Activated T-helper 1 cell treated with anti-CD3 and anti-CD28 coated beads, Interleukin-12 subunit alpha, Interleukin-12 subunit beta, Interleukin-2, Interleukin-4 antibody, amounts not matched to agents 30 ng/mL and 10 ng/mL and 1 ng/mL, durations not matched to agents 14 hours and 24 hours and 36 hours (primary cell): ENCODE measurements around the gene ZIC3. TPM values are rescaled to one million over a fixed set of nuclear protein-coding genes. Genes with fewer than 3 reads are reported as not detected.
A peak's percentile ranks its signal among the peaks of the same experiment; 100 is the strongest.
"Not testable (repeated sequence)": the region's sequence is repeated elsewhere in the genome, so short reads cannot be mapped to it uniquely, and the experiment has no call there.

ENCODE experiments used
- DNase-seq: peaks from one replicate; pipeline ENCODE4 v3.0.0; 2021; ENCODE audit warnings: low spot score
- H3K27ac Mint-ChIP-seq: one replicate; pipeline ENCODE4 v1.8.0; 2021; ENCODE audit warnings: mild to moderate bottlenecking, mixed read lengths
- H3K27me3 Mint-ChIP-seq: one replicate; pipeline ENCODE4 v1.8.0; 2022; ENCODE audit warnings: mild to moderate bottlenecking, moderate library complexity, mixed read lengths; ENCODE audit not compliant: insufficient read depth
- H3K36me3 Mint-ChIP-seq: one replicate; pipeline ENCODE4 v1.8.0; 2021; ENCODE audit warnings: low read depth, mixed read lengths
- H3K4me1 Mint-ChIP-seq: one replicate; pipeline ENCODE4 v1.8.0; 2021; ENCODE audit warnings: low read depth, mixed read lengths
- H3K4me3 Mint-ChIP-seq: one replicate; pipeline ENCODE4 v1.8.0; 2021; ENCODE audit warnings: mild to moderate bottlenecking, moderate library complexity, mixed read lengths
- H3K9me3 Mint-ChIP-seq: one replicate; pipeline ENCODE4 v1.8.0; 2021; ENCODE audit warnings: mixed read lengths
- intact Hi-C: fragments of 100-400 bp; cut with micrococcal nuclease; formaldehyde crosslinking; loops from one replicate; pipeline ENCODE4 v1.15.1; 2024
- total RNA-seq: library from RNA; stranded (reverse); gene quantifications from 2 replicates; pipeline ENCODE4 v1.2.3, GENCODE V29; 2022

Gene ZIC3
- total RNA-seq = not detected in 2 replicates

DNA sequence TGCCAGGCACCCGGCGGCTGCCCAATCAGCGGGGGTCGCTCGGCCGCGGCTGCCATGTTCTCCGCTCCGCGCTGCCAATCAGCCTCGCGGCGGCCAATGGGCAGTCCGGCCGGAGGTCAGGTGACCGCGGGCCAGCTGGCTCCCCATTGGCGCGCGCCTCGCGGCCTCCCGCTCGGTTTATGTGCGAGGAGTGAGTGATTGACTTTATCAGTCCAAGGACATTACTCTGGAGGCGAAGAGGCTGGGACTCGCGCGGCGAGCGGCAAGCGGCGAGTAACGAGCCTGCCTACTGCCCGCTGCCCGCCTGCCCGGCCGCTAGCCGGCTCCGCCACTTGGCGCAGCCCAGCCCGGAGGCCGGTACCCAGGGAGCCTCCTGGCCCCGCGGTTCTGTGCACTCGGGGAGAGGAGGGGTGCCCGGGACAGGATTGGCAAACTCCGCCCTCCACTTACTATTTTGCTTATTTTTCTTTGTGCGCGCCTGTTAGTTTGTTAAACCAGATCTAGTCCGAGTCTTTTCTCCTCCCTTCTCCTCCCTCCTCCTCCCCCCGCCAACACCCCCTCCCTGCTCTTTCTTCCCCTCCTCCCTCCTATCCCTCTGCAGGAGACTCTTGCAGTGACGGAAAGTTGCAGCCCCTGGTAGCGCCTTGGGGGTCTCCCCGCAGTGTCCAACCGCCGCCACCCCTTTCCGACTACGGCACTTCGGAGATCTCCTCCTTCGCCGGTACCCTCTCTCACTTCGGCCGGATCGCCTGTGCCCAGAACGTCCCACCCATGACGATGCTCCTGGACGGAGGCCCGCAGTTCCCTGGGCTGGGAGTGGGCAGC, at the start of gene ZIC3:
Gene ZIC3, plus strand, starts transcription at position 207 of the 825 bp plus-strand sequence. Its CDS starts 565 bp downstream, at position 772.
- Mint-ChIP-seq H3K27me3 (peaks cover 39% of the 10 kb centered on the region), H3K27ac (peak within 1 kb of the TSS; percentile 75), H3K36me3 (no peaks in the 10 kb centered on the region), H3K4me3 (no peak within 1 kb of the TSS), H3K4me1 (no peaks in the 10 kb centered on the region), H3K9me3 (no peaks in the 10 kb centered on the region)
- no peak for DNase-seq
- intact Hi-C loops = loop anchor here (1.0 kb wide), 1 partner anchor 17 kb away; no protein-coding TSS in a partner anchor

DNA sequence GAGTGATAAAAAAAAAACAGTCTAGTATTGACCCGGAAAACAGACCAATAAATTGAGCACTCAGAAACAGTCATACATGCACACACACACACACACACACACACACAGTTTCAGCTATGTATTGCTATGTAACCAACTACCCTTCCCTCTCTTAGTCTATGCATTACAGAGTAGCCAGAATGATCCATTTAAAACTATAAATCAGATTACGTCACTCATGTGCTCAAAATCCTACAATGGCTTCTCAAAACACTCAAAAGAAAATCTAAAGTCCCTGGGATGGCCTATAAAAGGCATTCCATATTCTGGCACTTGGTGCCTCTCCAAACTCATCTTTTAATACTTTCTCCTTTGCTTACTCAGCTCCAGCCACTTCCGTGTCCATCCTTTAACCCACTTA, 46.5 kb upstream of the ZIC3 start:
- intact Hi-C loops = no loop called here
- Mint-ChIP-seq H3K4me3 (no peak overlapping the region), H3K9me3 (no peaks in the 10 kb centered on the region), H3K36me3 (no peaks in the 10 kb centered on the region), H3K27ac (no peak overlapping the region), H3K27me3 (no peaks in the 10 kb centered on the region), H3K4me1 (no peaks in the 10 kb centered on the region)
- no peak for DNase-seq

DNA sequence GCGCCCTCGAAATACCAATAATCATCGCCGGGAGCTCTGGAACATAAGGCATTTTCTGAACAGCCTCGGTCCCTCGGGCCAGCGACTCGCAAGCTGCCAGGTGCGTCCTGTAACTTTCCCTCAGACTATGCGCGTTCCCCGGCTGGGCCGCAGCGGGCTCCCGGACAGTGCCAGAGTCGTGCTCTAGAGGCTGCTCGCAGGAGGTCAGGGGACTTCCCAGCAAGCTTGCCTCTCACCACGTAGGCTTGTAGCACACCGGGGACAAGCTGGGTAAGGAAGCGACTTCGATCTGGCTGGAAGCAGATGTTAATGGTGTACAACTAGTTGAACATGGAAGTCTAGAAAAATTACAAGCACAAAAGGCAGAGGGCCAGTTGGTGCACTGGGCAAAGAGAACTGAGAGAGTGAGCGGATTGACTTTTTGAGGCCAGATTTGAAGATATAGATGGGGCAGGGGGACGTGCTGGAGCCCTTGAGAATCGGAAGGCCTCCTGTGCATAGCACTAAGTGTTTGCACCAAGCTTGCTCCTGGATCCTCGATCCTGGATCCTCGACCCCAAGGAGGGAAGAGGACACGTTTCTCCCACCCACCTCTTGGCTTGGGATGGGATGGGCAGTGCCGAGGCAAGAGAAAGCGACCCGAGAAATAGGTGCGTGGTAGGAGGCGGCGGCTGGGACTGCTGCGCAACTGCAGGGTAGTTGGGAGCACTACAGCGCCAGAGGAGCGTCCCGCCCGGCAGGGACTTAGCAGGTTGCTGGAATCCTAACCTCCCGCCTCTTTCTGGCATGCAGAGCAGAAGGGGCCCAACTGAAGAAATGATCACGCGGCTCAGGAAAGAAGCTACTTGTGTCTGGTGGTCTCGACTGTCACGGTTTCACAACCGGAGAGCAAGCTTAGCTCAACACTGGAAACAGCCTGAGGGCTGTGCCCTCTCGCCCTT, 19.9 kb upstream of the ZIC3 start:
- intact Hi-C loops = loop anchor here (5.0 kb wide), 1 partner anchor 119 kb away; no protein-coding TSS in a partner anchor
- no peaks in the 10 kb centered on the region for H3K36me3 Mint-ChIP-seq
- no peak overlapping the region for H3K4me3 Mint-ChIP-seq
- no peaks in the 10 kb centered on the region for H3K9me3 Mint-ChIP-seq
- H3K27ac Mint-ChIP-seq = peak overlapping the region; percentile 29
- H3K27me3 Mint-ChIP-seq = peaks cover 24% of the 10 kb centered on the region
- no peaks in the 10 kb centered on the region for H3K4me1 Mint-ChIP-seq
- DNase-seq = no peak

DNA sequence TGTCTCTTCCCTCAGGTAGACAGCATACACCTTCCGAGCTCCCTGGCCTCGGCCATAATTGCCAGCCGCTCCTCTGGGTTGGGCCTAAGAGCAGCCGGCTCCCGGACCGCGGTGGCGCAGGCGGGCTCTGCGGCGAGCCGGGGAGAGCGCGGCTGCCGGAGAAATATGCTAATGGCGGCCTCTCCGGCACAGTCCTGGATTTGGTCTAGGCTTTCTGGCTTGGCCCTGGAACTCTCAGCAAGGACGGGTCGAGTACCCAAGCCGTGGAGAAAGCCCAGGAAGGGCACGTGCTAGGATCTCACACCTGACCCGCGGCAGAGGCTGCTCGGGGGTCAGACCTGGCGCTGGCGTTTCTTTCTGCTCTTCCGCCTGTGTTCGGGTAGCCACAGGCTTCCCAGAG, 18.6 kb upstream of the ZIC3 start:
- H3K4me3 Mint-ChIP-seq = no peak overlapping the region
- no peaks in the 10 kb centered on the region for H3K9me3 Mint-ChIP-seq
- no peaks in the 10 kb centered on the region for H3K36me3 Mint-ChIP-seq
- intact Hi-C loops = loop anchor here (5.0 kb wide), 1 partner anchor 120 kb away; no protein-coding TSS in a partner anchor
- no peaks in the 10 kb centered on the region for H3K4me1 Mint-ChIP-seq
- H3K27me3 Mint-ChIP-seq = peaks cover 26% of the 10 kb centered on the region
- H3K27ac Mint-ChIP-seq = no peak overlapping the region
- DNase-seq = no peak

DNA sequence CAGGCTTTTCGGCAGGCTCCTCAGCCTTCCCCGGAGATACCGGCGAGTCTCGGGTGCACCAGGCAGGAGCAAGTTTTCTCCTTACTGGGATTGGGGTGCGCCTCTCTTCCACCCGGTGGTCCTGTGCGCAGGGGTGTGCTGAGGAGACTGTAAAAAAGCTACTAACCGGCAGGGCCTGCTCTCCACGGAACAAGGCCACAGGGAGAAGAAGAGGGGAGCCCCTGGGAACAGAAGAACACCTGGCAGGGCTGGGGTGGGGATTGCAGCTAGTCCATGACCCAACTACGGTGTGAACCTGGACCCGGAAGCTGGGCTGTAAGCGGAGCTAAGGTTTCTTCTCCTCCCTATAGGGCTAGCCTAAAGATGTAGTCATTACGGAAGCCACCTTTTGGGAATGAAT, 17.7 kb upstream of the ZIC3 start:
- H3K27ac Mint-ChIP-seq = no peak overlapping the region
- H3K4me3 Mint-ChIP-seq = no peak overlapping the region
- H3K27me3 Mint-ChIP-seq = peaks cover 26% of the 10 kb centered on the region
- no peak for DNase-seq
- no peaks in the 10 kb centered on the region for H3K9me3 Mint-ChIP-seq
- intact Hi-C loops = loop anchor here (5.0 kb wide), 1 partner anchor 121 kb away; no protein-coding TSS in a partner anchor
- H3K4me1 Mint-ChIP-seq = no peaks in the 10 kb centered on the region
- H3K36me3 Mint-ChIP-seq = no peaks in the 10 kb centered on the region

DNA sequence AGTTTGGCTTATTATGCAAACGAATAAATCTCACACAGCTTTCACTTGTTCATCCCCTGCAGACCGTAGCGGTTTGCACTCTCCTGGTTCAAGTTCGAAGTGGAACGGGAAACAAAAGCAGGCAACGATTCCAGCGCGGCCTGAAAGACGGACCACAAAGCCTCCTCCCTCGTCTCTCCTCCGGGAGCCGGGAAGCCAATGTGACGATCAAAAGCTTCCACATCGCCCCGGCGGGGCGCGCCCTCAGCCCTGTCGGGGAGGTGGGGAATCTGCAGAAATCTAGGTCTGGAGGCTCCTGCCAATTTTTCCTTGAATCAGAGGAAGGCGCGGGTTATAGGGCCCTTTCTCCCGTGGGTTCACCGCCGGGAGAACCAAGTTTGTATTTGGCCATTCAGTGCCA, 16.9 kb upstream of the ZIC3 start:
- no peak for DNase-seq
- no peaks in the 10 kb centered on the region for H3K9me3 Mint-ChIP-seq
- H3K4me1 Mint-ChIP-seq = no peaks in the 10 kb centered on the region
- H3K27me3 Mint-ChIP-seq = peaks cover 26% of the 10 kb centered on the region
- no peak overlapping the region for H3K4me3 Mint-ChIP-seq
- intact Hi-C loops = loop anchor here (1.0 to 5.0 kb wide), 2 partner anchors 16 to 122 kb away; no protein-coding TSS in a partner anchor
- no peak overlapping the region for H3K27ac Mint-ChIP-seq
- no peaks in the 10 kb centered on the region for H3K36me3 Mint-ChIP-seq

DNA sequence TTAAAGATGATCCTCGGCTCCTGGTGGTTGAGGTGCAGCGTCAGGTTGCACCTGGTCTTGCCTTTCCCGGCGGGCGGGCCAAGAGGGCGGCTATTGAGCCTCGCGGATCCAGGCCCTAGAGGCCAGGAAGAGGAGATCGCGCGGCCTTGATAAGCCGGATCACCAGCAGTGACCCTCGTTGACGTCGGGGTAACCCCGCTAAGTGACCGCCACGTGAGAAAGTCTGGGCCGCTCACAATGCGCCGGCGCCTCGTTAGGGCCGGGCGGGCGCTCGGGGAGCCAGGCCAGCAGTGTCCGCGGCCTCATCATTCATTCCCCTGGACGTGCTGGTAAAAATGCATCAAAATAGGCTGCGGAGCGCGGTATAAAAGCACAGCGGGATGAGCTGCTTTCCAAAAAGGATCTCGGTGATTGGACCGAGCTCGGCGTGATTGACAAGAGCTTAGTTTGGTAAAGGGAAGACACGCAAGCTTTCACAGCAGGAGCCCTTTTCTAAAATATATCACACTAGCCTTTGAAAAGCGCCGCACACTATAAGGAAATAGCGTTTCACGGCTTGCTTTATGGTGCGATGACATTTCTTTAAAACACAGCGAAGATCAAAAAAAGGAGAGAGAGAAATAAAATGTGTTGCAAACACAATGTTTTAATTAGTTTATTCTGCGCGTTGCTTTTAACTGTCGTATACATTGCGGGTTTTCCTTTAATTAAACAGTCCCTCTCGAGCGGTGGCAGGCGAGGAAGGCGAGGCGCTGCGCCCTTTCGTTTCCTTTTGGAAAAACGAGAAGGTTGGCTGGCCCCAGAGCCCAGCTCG, 15.9 kb upstream of the ZIC3 start:
- Mint-ChIP-seq H3K4me1 (no peaks in the 10 kb centered on the region), H3K9me3 (no peaks in the 10 kb centered on the region), H3K4me3 (no peak overlapping the region), H3K27me3 (peaks cover 23% of the 10 kb centered on the region), H3K36me3 (no peaks in the 10 kb centered on the region), H3K27ac (no peak overlapping the region)
- DNase-seq = no peak
- intact Hi-C loops = loop anchor here (1.0 to 5.0 kb wide), 2 partner anchors 15 to 123 kb away; no protein-coding TSS in a partner anchor

DNA sequence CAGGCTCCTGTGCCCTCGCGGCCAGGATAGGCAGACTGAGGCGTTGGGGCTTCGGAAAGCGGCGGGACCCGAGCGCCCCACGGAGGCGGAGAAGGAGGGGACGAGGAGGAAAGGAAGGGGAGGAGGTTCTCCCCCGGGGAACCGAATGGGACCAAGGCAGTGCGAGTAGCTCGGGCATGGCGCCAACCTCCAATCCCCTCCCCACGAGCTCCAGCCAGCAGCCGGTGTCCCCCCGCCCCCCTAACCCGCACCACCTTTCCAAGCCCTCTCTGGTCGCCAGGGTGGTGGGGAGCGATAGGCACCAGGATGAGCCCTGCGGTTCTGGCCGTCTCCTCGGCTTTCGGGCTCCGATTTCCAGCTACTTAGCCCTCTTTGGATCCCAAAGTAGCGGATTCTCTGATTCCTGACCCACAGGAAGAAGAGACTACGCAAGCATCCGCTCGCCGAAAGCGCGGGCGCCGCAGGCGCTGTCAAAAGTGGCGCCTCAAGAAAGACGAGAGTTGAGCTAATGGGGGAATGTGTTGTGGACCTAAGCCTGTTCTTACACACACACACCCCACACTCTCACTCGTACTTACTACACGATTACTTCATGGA, 15.2 kb upstream of the ZIC3 start:
- intact Hi-C loops = no loop called here
- no peaks in the 10 kb centered on the region for H3K36me3 Mint-ChIP-seq
- H3K4me3 Mint-ChIP-seq = no peak overlapping the region
- H3K9me3 Mint-ChIP-seq = no peaks in the 10 kb centered on the region
- no peak overlapping the region for H3K27ac Mint-ChIP-seq
- DNase-seq = no peak
- H3K27me3 Mint-ChIP-seq = peaks cover 22% of the 10 kb centered on the region
- H3K4me1 Mint-ChIP-seq = no peaks in the 10 kb centered on the region

DNA sequence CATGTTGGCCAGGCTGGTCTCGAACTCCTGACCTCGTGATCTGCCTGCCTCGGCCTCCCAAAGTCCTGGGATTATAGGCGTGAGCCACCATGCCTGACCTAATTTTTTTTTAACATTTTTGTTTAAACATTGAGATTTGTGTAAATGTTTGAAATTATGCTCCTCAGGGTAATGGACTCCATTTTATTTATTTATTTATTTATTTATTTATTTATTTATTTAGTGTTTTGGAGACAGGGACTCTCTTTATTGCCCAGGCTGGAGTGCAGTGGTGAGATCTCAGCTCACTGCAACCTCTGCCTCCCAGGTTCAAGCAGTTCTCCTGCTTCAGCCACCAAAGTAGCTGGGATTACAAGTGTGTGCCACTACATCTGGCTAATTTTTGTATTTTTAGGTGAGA, 13.8 kb upstream of the ZIC3 start:
- H3K36me3 Mint-ChIP-seq, intact Hi-C loops, H3K27ac Mint-ChIP-seq, H3K9me3 Mint-ChIP-seq, DNase-seq, H3K4me1 Mint-ChIP-seq, H3K4me3 Mint-ChIP-seq: not testable (repeated sequence)
- peaks cover 16% of the 10 kb centered on the region for H3K27me3 Mint-ChIP-seq

DNA sequence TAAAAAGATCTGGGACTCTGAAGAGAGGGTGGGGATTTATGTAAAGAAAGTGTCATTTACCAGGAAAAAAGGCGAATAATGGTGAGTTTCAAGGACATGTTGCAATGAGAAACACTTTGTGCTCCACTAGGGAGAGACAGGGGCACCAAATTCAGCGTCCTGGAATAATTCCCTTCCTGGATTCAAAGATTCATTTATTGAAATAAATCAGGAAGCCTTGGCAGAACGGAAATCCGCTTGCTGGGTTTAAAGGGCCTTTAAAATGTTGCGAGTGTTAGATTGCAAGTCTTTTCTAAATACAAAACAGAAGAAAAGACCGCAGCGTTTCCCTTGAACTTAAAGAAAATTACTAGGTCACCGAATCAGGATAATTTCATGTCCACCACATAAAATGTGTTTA, 3.8 kb upstream of the ZIC3 start:
- intact Hi-C loops = no loop called here
- Mint-ChIP-seq H3K27ac (no peak overlapping the region), H3K4me1 (no peaks in the 10 kb centered on the region), H3K36me3 (no peaks in the 10 kb centered on the region), H3K27me3 (peaks cover 25% of the 10 kb centered on the region), H3K4me3 (no peak overlapping the region), H3K9me3 (no peaks in the 10 kb centered on the region)
- DNase-seq = no peak

DNA sequence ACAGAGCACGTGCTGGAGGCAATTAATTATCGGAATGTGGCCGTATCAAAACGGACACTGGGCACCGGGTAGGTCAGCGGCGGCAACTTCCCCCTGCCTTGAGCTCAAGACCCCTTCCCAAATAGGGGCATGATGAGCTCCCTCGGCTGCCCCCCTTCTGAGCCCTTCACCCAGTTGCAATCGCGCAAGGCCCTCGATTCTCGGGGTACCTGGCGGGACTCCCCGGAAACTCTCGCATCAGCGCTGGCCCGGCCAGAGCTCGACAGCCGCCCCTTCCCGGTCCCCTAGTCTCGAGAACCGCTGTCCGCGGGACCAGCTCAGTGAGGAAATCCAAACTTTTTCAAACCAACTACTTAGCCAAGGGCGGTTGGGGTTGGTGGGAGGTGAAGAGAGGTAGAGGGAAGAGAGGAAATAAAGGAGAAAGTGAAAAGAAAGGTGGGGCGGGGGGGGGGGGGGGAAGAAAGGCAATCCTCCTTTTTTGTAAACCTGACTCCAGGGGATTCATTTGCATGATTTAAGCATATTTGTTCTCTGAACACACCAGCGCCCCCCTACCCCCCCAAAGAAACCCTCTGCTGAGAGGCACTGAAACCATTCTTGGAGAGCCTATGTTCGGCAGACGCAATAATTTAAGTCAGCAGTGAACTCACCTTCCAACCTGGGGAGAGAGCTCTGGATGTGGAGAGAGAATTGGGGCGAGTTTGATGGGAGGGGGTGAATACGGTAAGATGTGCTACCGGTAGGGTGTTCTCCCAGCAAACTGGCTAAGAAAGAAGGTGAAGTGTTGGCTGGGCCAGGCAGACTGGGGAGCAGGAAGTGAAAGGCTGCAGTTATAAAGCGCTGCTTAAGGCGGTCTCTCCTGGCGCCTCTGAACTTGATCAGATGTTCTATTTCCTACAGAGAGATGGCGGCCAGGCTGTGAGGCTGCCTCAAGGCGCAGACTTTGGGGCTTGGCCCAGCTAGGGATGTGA, 2.0 kb upstream of the ZIC3 start:
- H3K4me3 Mint-ChIP-seq = no peak overlapping the region
- no peak overlapping the region for H3K27ac Mint-ChIP-seq
- H3K9me3 Mint-ChIP-seq = no peaks in the 10 kb centered on the region
- H3K36me3 Mint-ChIP-seq = no peaks in the 10 kb centered on the region
- DNase-seq = no peak
- no peaks in the 10 kb centered on the region for H3K4me1 Mint-ChIP-seq
- H3K27me3 Mint-ChIP-seq = peaks cover 31% of the 10 kb centered on the region
- intact Hi-C loops = no loop called here
